NCI-H82 (cell line): Measurements from ENCODE around the gene GRK1.

Experiments
- DNase-seq: peaks from one replicate; lab custom pipeline; 2025; lab: John Stamatoyannopoulos, UW

The GRK1 gene

GRCh38 chr13:113650275-113650674, 16.7 kb upstream of the GRK1 start:
- DNase-seq, result no peak

GRCh38 chr13:113650731-113651148, 16.3 kb upstream of the GRK1 start:
- DNase-seq, result no peak

DNA sequence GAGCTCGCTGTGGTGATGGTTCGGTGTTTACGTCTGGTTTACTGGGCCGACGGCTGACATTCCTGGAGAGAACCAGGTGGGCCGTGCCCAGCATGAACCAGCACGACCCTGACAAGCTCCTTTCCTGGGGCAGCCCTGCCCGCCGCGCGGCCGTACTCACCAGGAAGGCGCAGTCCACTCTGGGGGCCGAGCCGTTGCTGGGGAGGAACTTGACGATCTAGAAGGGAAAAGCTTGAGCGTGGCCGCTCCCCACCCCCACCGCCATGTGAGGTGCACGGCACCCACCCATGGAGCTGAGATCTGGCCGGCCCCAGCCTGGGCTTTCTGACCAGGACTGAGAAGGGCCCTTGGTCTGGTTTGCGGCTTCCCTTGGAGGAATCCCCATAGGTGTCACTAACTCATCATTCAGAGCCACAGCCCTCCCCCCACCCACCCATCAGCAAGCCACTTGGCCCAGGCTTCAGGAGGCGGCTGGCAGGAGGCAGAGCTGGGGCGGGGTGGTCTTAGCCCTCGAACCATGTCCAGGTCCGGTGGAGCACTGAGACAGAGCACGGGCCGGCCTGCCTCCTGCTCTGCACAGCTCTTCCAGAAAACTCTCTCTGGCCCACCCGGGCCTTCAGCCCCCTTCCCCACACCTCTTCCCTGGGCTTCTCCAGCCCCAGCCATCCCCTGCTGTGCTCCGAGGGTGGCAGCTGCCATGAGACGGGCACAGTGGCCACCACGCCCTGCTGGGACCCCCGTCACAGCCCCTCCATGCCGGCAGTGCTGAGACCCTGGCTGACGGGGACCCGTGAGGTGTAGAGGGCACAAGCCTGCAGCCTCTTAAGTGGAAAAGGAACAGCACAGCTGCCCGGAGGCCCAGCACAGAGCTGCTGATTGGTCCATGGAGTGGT, 15.3 kb upstream of the GRK1 start:
- no peak for DNase-seq

- DNase-seq, result no peak
These were observed 14.4 kb upstream of the GRK1 start for GRCh38 chr13:113652404-113653263.

DNA sequence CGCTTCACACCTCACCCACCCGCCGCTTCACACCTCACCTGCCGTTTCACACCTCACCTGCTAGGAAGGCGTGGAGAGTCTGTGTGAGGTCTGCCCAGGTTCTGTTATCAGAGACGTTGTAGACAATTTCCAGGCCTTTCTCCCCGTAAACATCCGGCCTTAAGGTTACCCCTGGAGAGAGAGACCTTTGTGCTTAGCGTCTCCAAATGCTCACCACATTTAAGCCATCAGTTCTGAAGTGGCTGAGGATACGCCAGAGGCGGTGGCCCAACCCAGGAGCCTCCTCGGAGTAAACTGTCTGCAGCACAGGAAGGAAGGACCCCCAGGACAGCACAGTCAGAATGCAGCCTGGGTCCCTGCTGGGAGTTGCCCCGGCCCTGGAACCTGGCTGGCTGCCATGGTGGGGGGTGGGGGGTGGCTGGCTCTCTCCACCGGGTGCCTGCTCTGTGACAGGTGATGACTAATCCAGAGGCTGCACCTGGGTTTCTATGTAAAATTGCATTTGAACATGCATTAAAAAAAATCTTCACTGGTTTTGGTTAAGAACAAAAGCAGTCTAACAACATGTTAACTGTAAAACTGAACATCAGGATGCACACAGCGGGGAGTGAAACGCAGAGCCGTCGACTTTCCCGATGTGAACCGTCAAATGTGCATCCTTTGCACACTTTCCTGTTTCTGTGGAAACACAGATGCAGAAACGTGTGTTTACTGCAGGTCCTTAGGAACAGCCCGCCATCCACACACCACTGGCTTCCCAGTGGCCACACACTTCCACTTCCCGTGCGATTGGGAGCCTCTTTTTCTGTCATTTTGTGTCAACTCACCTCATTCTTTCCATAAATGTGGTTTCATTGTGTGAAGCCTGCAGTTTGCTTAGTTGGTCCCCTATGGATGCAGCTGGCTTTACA, 13.5 kb upstream of the GRK1 start:
- DNase-seq, result no peak

- no peak for DNase-seq
These were observed 12.9 kb upstream of the GRK1 start for GRCh38 chr13:113654175-113654560.

GRCh38 chr13:113654591-113655345, 12.3 kb upstream of the GRK1 start:
- DNase-seq, result no peak

DNA sequence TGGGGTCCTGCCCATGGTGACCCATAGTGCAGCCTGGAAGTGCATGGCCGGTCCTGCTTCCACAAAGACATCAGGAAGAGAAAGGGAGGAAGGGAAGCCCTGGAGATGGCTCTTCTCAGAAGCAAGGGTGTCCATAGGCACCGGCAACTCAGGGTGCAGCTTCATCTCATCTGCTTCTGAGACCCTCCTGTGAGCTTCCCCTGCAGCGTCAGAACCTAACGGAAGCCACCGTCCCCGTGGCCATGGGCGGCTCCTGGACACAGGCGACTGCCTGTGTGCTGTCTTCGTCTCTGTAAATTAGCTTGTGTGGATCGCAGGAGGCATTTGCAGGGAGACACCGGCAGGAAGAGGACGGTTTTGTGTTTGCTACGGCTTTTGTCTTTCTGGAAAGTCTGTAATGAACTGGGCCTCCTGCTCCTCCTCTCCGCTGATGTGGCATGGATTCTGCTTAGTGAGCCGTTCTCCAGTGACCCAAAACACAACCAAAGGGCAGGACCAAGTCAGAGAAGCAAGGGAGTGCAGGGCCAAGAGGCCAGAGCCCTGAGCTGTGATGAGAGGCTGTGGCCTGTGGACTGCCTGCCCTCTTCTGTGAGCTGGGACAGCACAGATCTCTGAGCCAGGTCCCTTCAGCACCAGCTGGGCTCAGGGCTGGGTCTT, 11.5 kb upstream of the GRK1 start:
- no peak for DNase-seq

DNA sequence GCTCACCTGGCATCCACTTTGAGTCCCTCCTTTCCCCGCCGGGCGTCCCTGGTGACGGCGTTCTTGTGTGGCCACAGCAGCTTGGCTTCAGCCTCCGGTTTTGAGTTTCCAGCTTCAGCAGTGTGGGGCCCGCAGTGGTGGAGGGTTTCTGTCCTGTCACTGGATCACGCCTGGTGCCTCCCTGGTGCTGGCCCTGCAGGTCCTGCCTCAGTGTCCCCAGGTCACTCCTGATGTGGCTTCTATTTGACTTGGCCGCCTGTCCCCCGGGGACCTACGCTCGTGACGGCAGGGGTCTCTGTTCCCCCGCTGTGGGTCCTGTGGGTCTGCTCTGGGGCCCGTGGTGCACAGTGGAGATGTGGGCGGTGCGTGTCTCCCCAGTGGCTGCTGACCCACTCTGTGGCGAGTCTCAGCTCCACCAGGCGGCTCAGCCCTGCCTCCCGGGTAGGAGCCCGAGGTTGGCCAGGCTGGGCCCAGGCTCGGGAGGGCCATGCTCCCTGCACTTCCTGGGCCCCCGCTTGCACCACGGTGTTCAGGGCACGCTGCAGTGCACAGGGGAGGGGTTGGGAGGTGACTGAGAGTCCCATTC, 10.9 kb upstream of the GRK1 start:
- DNase-seq, result no peak

DNA sequence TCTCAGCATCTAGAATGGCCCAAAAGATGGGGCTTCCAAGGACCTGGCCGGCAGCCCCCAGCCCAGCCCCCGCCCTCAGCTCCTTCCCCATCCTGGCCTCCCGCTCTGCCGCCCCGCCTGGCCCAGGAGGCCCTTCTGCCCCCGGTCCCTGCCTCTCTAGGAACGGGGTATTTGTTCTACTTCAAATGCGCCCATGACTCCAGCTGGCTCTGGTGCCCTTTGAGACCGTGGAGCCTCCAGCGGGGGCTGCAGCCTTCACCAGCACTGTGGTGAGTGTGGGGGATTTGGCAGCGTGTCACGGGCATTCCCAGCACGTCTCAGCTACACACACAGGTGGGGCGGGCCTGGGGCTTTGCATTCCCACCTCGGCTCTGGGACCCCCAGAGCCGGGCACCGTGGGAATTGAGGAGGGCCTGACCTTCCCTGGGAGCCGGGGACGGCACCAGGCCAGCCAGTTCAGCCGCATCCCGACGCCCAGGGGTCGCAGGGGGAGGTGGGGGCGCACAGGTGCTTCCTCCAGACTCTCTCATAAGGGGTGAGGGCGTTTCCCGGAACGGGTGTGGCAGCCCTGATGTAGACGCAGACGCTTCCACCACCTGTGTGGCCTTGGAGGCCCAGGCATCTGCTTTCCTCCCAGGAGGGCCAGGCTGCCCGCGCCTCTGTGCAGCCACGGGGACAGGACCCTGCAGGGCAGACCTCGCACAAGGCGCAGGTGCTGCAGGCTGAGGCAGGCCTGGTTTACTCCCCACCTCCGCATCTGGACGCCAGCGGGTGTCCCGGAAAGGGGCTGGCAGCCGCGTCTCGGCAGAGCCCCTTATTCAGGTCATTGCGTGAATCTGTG, 10.0 kb upstream of the GRK1 start:
- DNase-seq, result no peak

DNA sequence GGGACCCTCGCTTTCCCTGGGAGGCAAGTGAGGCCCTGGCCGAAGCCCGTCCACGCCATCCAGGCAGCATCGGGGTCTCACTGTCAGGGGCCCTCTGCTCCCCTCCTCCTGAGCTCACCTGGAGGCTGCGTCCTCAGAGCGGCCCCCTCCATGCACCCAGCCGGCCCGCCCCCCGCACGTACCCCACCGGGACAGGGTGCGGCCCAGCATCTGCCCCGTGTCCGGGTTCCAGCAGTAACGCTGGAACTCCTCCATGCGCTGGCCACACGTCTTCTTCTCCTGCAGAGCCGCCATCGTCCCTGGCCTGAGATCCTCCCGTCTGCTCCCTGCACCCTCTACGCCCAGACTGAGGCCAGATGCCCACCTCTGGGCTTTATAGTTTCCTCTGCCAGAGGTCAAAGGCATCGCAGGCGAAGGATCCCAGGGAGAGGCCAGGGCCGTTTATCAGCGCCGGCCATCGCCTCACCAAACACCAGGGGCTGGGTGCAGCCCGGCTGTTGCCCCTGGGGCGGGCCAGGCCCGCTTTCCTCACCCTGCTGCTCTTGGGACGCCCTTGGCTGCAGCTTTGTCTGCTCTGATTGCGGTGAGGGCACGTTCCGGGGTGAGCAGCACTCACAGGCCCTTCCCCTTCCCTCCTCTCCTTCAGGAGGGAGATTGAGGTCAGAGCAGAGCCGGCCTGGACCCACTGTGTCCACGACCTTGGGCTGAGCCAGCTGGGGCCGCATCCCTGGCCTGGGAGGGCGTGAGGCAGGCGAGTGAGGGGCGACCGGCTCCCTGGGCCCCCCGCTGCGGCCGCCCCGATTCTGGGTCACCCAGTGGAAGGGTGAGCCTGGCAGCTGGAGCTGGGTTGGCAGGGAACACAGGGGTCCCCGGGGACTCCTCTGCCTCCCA, 8.9 kb upstream of the GRK1 start, which contains the start of gene ATP4B:
Gene ATP4B (minus strand): TSS at position 348 of the 891 bp plus-strand sequence. CDS start 54 bp downstream, at position 294.
- no peak for DNase-seq

DNA sequence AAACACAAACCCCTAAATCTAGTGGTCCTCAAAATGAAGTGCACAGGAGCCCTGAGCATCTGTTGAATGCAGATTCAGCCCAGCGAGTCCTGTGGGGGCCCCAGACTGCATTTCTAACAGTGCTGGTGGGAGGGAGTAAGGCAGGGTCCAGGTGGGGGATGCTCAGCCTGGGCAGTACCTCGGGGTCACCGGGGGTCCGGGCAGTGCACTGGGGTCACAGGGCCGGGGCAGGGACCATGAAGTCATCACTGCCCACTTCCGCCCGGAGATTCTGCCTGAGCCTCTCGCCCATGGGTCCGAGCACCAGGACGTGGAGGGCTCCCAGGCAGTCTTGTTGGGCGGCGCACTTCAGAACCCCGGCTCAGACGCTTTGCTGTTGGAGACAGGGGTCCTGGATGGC, 8.2 kb upstream of the GRK1 start:
- DNase-seq, result no peak

- DNase-seq, result no peak
These were observed 7.7 kb upstream of the GRK1 start for GRCh38 chr13:113659337-113659736.

- DNase-seq, result no peak
These were observed 7.0 kb upstream of the GRK1 start for GRCh38 chr13:113660066-113660465.

- DNase-seq, result no peak
These were observed 5.5 kb upstream of the GRK1 start for GRCh38 chr13:113661509-113661908.

DNA sequence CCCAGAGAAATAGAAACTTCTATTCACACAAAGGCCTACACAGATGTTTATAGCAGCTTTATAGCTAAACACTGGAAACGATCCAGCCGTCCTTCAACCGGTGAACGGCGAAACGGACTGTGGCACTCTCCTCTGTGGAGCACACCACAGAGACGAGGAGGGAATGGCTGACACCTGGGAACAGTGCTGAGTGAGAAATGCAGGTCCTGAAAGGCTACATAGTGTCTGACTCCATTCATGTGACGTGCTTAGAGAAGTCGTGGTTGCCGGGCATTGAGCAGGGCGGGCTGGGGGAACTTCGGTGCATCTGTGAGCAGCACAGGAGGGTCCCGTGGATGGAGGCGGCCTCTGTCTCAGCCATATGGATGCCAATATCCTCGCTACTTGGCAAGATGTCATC, 3.1 kb upstream of the GRK1 start:
- no peak for DNase-seq

DNA sequence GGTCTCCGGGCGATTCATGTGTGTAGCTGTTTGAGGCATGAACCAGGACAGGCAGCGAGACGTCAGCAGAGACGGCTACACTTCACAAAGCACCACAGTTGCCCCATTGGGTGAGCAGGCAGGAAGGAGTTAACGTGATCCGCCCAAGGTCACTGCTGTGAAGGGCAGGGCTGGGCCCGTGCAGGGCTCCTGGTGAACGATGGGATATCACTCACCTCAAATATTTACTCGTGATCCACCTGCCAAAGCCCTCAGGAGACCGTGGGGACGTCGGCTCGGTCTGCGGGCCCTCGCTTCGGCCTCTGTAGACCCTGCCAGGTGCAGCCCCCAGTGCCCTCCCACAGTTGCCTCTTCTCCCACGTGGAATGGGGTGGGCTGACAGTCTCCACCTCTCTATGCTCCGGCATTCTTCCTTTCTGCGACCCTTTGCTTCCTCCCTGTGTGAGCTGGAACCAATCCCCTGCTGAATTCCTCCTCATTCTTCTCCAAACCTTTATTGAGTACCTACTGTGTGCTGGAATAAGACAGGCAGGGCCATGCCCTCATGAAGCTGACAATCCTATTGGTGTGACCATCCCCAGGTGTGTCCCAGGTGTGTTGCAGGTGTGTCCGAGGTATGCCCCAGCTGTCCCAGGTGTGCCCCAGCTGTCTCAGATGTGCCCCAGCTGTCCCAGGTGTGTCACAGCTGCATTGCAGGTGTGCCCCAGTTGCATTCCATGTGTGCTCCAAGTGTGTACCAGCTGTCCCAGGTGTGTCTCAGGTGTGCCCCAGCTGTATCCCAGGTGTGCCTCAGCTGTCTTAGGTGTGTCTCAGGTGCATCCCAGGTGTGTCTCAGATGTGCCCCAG, 2.0 kb upstream of the GRK1 start:
- DNase-seq, result no peak
